LNCaP clone FGC (cell line): ENCODE data around the gene ANKMY2.

ENCODE experiments used
- DNase-seq: peaks from one replicate; pipeline ENCODE4 v3.0.0-alpha.2; 2011; ENCODE audit warnings: low read depth
- H3K4me3 ChIP-seq: 2 replicates; pipeline ENCODE4 v1.5.1; 2011; ENCODE audit warnings: mild to moderate bottlenecking, low read depth, low read length, control low read depth
- CTCF ChIP-seq: IDR thresholded peaks from 2 replicates; pipeline ENCODE4 v1.5.1; 2012; ENCODE audit warnings: mild to moderate bottlenecking; ENCODE audit not compliant: control insufficient read depth, insufficient read depth; ENCODE audit errors: extremely low read depth

ANKMY2 gene

GRCh38 chr7:16626388-16626787, 19.2 kb downstream of the ANKMY2 start:
- TF ChIP-seq CTCF = no peak
- H3K4me3 ChIP-seq = no peak overlapping the region
- DNase-seq = no peak

GRCh38 chr7:16619979-16620408, 25.6 kb downstream of the ANKMY2 start:
- no peak for DNase-seq
- H3K4me3 ChIP-seq = no peak overlapping the region
- TF ChIP-seq CTCF = no peak

GRCh38 chr7:16616542-16616941, 29.0 kb downstream of the ANKMY2 start:
- no peak overlapping the region for H3K4me3 ChIP-seq
- no peak for DNase-seq
- no peak for TF ChIP-seq CTCF

- no peak for TF ChIP-seq CTCF
- DNase-seq = no peak
- no peak overlapping the region for H3K4me3 ChIP-seq
Measured at GRCh38 chr7:16616122-16616521, 29.4 kb downstream of the ANKMY2 start.

- no peak for TF ChIP-seq CTCF
- no peak for DNase-seq
- no peak overlapping the region for H3K4me3 ChIP-seq
Measured at GRCh38 chr7:16615228-16615627, 30.3 kb downstream of the ANKMY2 start.

GRCh38 chr7:16611711-16612110, 33.8 kb downstream of the ANKMY2 start:
- no peak for DNase-seq
- no peak for TF ChIP-seq CTCF
- no peak overlapping the region for H3K4me3 ChIP-seq

- no peak for DNase-seq
- no peak overlapping the region for H3K4me3 ChIP-seq
- no peak for TF ChIP-seq CTCF
Measured at GRCh38 chr7:16609842-16610450, 35.6 kb downstream of the ANKMY2 start.
